ENCODE results near the gene OR6S1. TPM values are rescaled to one million over a fixed set of nuclear protein-coding genes. Genes with fewer than 3 reads are reported as not detected.

Gene OR6S1
- total and polyA plus RNA-seq, 2 of the 8 experiments (the other 6 are each of a cell fraction or from before 2014, with no cell fraction given), result not detected

DNA sequence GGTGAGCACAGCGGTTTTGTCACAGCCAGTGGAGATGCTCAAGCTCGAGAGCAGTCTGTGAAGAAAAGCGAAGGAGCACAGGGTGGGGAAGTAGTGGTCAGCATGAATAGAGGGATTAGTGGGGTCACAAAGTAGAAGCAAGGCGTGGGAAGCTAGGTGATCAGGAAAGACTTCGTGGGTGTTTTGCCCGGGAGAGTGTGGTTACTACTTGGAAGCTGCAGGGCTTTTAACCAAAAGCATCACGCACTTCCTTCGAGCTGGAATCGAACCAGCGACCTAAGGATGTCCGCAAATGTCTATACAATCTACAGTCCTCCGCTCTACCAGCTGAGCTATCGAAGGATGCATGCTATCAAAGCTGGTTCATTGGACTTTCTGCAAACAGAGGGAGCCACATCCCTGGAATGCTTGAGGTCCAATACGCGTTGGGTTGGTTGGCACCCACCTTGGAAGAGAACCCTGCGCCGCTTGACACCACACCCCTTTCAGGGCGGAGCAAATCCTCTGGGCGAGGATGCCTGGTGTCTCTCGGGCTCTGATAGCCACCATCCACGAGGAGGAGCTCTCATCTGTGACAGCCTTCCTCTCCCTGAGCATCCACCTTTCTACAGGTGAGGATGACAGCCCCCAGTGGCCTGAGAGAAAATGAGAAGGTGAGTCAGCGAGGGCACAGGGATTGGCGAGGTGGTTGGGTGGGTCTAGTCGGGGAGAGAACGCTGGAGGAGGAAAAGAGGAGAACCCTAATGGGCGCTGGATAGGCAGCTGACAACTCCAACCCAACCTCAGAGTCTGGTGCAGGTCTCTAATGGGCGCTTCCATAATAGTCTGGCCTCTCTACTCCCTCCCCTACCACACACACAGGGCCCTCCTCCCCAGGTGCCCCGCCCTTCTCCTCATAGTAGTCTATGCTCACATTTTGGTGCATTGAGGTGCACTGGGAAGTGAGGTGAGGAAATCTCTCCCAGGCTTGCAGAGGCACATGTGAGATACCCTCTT lies 16.0 kb upstream of the OR6S1 start (continued):
- TF ChIP-seq CHD2 (IDR thresholded peaks at IDR 0.05; ENCODE audit: low read length) (no peak), POU5F1 (IDR thresholded peaks at IDR 0.05; ENCODE audit: low read depth, low read length) (no peak), SAP30 (IDR thresholded peaks at IDR 0.05; ENCODE audit: insufficient read depth, insufficient replicate concordance, low read length) (peak; percentile 93), POLR2A (IDR thresholded peaks at IDR 0.05; ENCODE audit: control extremely low read depth in 1 of 2, low read depth in 2 of 2, low read length in 2 of 2) (no peak), CTBP2 (IDR thresholded peaks at IDR 0.05; ENCODE audit: borderline replicate concordance, insufficient read depth, insufficient read length, low read length) (no peak), BCL11A (IDR thresholded peaks at IDR 0.05; ENCODE audit: low read depth in 2 of 2, low read length in 2 of 2) (no peak), HDAC6 (IDR thresholded peaks at IDR 0.05; ENCODE audit: low read depth, low read length) (no peak), CEBPB (IDR thresholded peaks at IDR 0.05; ENCODE audit: low read depth, low read length) (no peak), YY1 (IDR thresholded peaks at IDR 0.05; ENCODE audit: low read depth, low read length) (0 out of 2 replicates have a peak, but pooled peaks have one; percentile 31), POLR2AphosphoS5 (IDR thresholded peaks at IDR 0.05; ENCODE audit: low read depth, low read length) (no peak), TCF12 (IDR thresholded peaks at IDR 0.05; ENCODE audit: low read depth, low read length) (no peak), TAF7 (optimal IDR thresholded peaks at IDR 0.05; ENCODE audit: borderline replicate concordance, low read depth, low read length) (no peak), BRCA1 (IDR thresholded peaks at IDR 0.05; ENCODE audit: low read depth, low read length) (no peak), SIRT6 (IDR thresholded peaks at IDR 0.05; ENCODE audit: low read length) (no peak), EGR1 (IDR thresholded peaks at IDR 0.05; ENCODE audit: borderline replicate concordance, low read depth, low read length) (no peak), RAD21 (IDR thresholded peaks at IDR 0.05 in 1 of 2, conservative IDR thresholded peaks at IDR 0.05 in 1 of 2; ENCODE audit: low read depth in 2 of 2, low read length in 2 of 2) (peak; percentile 54 to 57), PHF8 (conservative IDR thresholded peaks at IDR 0.05; ENCODE audit: low read depth, low read length) (no peak), CBX5 (IDR thresholded peaks at IDR 0.05; ENCODE audit: low read depth, low read length) (no peak), SP2 (IDR thresholded peaks at IDR 0.05; ENCODE audit: low read length) (no peak)
- TF ChIP-seq, protein P1, sequence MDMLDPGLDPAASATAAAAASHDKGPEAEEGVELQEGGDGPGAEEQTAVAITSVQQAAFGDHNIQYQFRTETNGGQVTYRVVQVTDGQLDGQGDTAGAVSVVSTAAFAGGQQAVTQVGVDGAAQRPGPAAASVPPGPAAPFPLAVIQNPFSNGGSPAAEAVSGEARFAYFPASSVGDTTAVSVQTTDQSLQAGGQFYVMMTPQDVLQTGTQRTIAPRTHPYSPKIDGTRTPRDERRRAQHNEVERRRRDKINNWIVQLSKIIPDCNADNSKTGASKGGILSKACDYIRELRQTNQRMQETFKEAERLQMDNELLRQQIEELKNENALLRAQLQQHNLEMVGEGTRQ (IDR thresholded peaks at IDR 0.05; ENCODE audit: low read length), result no peak
- TF ChIP-seq, protein P2, sequence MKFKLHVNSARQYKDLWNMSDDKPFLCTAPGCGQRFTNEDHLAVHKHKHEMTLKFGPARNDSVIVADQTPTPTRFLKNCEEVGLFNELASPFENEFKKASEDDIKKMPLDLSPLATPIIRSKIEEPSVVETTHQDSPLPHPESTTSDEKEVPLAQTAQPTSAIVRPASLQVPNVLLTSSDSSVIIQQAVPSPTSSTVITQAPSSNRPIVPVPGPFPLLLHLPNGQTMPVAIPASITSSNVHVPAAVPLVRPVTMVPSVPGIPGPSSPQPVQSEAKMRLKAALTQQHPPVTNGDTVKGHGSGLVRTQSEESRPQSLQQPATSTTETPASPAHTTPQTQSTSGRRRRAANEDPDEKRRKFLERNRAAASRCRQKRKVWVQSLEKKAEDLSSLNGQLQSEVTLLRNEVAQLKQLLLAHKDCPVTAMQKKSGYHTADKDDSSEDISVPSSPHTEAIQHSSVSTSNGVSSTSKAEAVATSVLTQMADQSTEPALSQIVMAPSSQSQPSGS (IDR thresholded peaks at IDR 0.05; ENCODE audit: low read length), result no peak
